Stimulated activated CD8-positive, alpha-beta memory T cell treated with anti-CD3 and anti-CD28 coated beads, Interleukin-15, amount 100 ng/mL, for 48 hours (primary cell): Measurements from ENCODE around the gene STAC2.

Experiments
- DNase-seq, 2 donors: peaks; one replicate each; pipeline ENCODE4 v3.0.0-alpha.2; 2020; ENCODE audit warnings: low read depth in 2 of 2

The STAC2 gene

GRCh38 chr17:39209317-39210092 lies 16.2 kb downstream of the STAC2 start:
- peak; percentile 70 to 74 for DNase-seq

GRCh38 chr17:39208893-39209292 lies 16.9 kb downstream of the STAC2 start:
- DNase-seq: no peak

GRCh38 chr17:39208136-39208535 lies 17.6 kb downstream of the STAC2 start:
- DNase-seq: no peak

- DNase-seq: no peak
Observed at GRCh38 chr17:39205112-39205526, 20.6 kb downstream of the STAC2 start.

- DNase-seq: no peak
Observed at GRCh38 chr17:39204245-39204644, 21.5 kb downstream of the STAC2 start.

GRCh38 chr17:39200957-39201510 lies 24.7 kb downstream of the STAC2 start:
- no peak for DNase-seq

- DNase-seq: peak; percentile 60 to 63
Observed at GRCh38 chr17:39200070-39200879, 25.5 kb downstream of the STAC2 start, which contains the start of gene RPL19. Gene RPL19 (plus strand): TSS chr17:39200283. CDS start chr17:39200345, 62 bp downstream.

GRCh38 chr17:39199820-39200069 lies 26.0 kb downstream of the STAC2 start:
- DNase-seq: peak; percentile 82

GRCh38 chr17:39198186-39198566 lies 27.6 kb downstream of the STAC2 start:
- DNase-seq: no peak

GRCh38 chr17:39197380-39198185 lies 28.2 kb downstream of the STAC2 start, which contains the start of gene CACNB1:
Gene CACNB1 (minus strand): TSS chr17:39197669. CDS start chr17:39197495, 174 bp downstream.
- DNase-seq: peak; percentile 60 to 64

- no peak for DNase-seq
Observed at GRCh38 chr17:39196808-39197291, 28.9 kb downstream of the STAC2 start.

- no peak for DNase-seq
Observed at GRCh38 chr17:39196241-39196807, 29.4 kb downstream of the STAC2 start.

GRCh38 chr17:39195568-39196160 lies 30.1 kb downstream of the STAC2 start:
- no peak for DNase-seq

GRCh38 chr17:39194985-39195524 lies 30.7 kb downstream of the STAC2 start:
- DNase-seq: no peak

- no peak for DNase-seq
Observed at GRCh38 chr17:39194089-39194984, 31.4 kb downstream of the STAC2 start.

- no peak for DNase-seq
Observed at GRCh38 chr17:39193346-39193745, 32.4 kb downstream of the STAC2 start.

GRCh38 chr17:39192901-39193300 lies 32.8 kb downstream of the STAC2 start:
- no peak for DNase-seq

- no peak for DNase-seq
Observed at GRCh38 chr17:39191750-39192510, 33.8 kb downstream of the STAC2 start.
